Fibroblast of skin of left biceps (primary cell): ENCODE results near the gene KCNG2.

Experiments
- DNase-seq, 2 experiments: peaks; one replicate each; pipeline ENCODE4 v3.0.0-alpha.2; 2013; ENCODE audit warnings: low read depth in 2 of 2

Gene KCNG2

DNA sequence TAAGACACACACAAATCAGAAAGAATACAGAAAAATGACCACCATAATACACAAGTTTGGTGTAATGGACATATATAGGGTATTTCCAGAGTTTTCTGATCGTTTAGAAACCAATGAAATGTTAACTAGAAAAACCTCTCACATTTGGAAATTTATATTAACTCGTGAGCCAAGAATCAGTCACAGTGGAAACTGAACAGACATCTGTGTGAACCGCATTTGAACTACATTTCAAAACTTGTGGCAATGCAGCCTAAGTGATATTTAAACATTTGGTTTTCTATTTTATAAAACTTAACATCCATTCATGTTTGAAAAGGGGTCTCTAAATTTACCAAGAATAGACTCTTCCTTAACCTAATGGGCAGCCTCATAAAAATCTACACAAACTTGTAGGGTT lies 29.0 kb upstream of the KCNG2 start:
- DNase-seq = no peak

DNA sequence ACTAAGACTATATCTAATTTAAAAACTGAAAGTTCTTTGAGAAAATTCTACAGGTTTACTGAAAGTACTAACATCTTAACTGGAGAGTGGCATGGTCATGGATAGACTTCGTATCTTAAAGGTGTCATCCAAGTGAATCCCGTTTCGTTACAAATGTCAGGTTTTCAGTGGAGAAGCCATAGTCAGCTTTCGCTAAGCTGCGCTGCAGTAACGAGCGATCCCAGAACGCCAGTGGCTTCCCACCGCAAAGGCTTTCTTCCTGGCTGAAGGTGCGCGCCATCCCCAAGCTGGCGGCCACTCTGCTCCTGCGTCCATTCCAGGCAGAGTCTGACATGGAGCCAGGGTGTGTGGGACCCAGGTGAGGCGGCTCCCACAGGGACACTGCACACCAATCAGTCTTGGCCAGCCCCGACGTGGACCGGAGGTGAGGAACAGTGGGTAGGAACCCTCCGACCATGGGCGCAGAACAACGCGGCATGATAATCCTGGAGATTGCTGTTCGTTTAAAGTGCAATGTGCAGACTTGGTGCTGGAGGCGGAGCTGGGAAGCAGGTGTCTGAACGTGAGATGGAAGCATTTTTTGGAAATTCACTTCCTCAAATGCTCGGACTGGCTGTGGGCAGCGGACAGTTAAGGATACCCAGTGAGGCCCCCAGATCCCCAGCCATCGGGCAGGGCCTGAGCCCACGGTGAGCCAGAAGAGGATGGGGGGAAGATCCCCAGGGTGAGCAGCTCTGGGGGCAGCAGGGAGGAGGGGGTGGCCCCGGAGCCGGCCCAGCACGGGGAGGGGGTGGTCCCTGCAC lies 27.8 kb upstream of the KCNG2 start:
- DNase-seq = no peak

DNA sequence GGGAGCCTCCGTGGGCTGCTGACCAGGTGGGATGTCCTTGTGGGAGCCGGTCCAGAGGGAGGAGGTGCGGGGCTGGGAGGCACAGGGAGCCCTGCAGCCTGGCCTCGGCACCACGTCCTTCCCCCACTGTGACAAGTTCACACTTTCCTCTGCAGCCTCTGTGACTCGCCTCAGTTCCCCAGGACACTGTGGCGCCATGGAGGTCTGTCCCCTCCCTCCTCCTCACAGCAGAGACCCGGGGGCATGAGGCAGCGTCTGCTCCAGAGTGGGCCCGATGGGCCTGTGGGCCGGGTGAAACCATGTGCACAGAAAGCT lies 27.3 kb upstream of the KCNG2 start:
- no peak for DNase-seq

DNA sequence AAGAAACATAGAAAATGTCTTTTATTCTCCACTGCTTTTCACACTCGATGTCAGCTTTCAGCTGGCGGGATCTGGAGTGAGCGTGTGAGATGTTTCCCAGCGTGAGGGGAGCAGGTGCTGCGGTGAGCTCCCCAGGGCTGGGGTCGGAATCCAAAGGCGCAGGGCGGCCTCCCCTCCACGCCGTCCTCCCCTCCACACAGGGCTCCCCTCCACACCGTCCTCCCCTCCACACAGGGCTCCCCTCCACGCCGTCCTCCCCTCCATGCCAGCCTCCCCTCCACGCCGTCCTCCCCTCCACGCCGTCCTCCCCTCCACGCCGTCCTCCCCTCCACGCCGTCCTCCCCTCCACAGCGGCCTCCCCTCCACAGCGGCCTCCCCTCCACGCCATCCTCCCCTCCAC lies 26.9 kb upstream of the KCNG2 start:
- no peak for DNase-seq

DNA sequence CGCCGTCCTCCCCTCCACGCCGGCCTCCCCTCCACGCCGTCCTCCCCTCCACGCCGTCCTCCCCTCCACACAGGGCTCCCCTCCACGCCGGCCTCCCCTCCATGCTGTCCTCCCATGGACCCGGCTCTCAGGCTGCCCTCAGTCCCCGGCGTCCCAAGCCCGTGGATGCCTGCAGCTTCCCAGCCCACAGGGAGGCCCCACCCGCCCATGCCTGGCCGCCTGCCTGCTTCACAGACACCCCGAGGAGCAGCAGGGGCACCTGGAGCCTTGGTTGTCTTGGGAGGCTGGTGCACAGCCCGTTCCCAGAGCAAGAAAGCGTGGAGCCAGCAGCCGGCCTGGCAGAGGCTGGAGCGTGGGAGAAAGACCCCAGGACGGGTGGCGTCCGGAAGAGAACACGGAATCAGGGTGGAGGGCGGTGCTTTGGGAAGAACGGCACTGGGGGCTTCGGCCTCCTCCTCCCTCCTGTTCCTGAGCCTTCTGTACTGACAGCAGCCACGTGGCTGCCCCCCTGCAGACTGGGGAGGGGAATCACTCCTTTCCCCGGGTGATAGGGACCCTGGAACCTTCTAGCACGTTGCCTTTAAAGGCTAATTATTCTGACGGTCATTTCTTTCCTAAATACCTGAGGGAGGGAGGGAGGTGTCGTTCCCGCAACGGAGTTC lies 26.2 kb upstream of the KCNG2 start:
- DNase-seq = no peak

DNA sequence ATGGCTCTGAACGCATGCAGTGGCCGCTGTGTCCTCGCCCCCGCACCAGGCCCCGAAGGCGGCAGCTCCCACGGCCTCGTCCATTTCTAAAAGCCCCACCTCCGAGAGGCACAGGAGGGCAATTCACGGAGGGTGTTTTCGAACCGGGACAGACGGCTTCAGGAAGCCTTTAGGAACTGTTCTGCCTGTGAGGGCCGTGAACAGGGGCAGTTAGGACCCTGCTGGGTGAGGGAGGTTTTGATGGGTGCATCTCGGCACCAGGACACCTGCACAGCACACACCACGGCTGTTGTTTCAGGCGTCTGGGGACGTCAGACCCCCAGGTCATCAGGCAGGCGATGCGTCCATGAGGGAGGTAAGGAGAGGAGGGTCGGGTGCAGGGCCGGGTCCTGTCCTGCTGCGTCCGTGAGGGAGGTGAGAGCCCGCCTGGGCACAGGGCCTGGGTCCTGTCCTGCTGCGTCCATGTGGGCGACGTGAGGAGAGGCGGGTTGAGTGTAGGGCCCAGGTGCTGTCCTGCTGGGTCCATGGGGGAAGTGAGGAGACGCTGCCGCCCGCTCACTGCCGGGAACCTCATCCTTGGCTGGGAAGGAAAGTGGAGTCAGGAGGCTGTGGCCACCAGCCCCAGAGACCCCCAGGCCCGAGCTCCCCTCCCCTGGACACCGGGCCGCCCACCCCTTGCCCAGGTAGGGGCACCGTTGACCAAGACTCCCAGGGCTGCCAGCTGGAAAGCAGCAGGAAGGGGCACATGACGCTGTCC lies 25.5 kb upstream of the KCNG2 start:
- no peak for DNase-seq

DNA sequence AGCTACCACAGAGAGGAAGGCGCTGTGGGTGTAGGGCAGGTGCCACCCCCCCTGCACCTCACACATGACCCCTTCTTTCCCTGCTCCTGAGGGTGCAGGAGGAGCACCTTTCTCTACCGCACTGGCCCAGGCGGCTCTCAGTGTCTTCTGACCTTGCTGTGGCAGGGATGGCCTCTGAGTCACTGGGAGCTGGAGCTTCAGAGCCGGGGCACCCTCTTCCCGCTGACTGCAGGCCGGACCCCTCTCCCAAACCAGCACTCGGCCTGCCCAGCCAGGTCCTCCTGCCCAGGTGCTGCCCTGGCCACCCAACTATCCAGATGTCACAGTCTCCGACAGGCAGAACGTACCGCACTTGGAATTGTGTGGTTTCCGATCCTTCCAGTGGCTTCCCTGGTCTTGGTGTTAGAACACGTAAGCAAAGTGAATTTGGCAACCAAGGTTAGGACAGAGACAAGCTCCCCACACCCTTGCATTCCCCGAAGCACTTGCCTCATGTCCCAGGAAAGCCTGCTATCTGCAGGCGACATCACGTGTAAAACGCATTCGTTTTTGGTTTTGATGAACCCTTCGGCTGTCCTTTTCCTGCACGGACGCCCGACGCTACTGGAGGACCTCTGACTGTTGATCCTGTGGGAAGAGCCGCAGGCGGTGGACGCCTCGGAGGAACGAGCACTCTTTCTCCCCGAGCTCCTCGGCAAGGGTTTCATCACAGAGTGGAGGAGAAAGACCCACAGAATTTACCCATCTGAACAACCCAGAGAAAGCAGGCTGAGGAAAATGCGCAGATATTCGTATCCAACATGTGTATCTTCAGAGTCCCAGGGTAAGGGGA lies 24.7 kb upstream of the KCNG2 start:
- DNase-seq = no peak

DNA sequence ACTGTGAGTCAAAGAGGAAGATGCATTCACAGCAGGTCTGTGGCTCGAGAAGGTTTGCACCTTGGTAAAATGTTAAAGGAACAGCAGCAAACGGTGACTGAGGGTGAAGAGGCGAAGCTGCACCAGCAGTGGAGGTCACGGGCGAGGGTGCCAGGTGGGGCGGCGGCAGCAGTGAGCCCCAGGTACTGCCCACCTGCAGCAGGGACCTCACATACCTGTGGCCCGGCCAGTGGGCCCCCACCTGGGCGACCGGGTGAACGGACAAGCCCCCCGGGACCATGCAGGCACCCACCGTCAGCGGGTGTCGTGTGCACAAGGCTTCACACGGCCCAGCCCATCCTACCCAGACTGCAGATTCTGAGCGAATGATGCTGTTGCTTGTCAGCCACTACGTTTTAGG lies 23.6 kb upstream of the KCNG2 start:
- no peak for DNase-seq

DNA sequence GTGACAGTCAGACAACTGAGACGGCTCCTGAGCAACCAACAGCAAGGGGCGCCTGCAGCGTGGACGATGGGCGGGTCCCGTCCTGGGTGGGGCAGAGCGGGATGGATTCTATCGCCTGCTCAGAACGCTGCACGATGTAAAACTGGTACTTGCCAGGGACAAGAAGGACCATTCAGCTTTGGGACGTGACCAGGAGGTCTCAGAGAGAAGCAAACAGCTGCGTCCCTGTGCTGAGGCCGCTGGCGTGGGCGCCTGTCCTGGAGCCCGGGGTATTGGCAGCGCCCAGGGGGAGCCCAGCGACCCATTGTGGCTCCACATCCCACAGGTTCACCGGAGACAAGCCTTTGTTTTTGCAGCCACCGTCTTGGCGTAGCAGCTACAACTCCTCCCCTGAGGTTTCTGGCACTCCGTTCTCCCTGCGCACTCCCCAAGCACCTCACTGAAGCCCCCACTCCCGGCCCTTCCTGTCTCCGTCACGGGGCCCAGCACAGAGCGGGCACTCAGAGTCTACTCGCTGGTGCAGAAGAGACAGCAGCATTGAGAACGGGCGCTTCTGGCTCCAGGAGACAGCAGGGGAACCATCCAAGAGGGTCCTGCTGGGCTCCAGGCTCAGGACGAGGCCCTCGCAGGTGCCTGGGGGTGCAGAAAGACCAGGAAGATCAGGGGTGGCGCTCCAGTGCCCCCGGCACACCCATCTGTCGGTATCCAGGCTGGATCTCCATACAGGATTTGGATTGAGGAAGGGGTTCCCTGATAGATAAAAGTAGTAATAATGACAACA lies 22.1 kb upstream of the KCNG2 start:
- DNase-seq = no peak

DNA sequence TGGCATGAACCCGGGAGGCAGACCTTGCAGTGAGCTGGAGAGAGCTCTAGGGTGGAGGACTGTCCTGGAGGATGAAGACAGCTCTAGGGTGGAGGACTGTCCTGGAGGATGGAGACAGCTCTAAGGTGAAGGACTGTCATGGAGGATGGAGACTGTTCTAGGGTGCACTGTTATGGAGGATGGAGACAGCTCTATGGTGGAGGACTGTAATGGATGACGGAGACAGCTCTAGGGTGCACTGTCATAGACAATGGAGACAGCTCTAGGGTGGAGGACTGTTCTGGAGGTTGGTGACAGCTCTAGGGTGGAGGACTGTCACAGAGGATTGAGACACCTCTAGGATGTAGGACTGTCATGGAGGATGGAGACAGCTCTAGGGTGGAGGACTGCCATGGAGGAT lies 21.1 kb upstream of the KCNG2 start:
- DNase-seq = no peak

DNA sequence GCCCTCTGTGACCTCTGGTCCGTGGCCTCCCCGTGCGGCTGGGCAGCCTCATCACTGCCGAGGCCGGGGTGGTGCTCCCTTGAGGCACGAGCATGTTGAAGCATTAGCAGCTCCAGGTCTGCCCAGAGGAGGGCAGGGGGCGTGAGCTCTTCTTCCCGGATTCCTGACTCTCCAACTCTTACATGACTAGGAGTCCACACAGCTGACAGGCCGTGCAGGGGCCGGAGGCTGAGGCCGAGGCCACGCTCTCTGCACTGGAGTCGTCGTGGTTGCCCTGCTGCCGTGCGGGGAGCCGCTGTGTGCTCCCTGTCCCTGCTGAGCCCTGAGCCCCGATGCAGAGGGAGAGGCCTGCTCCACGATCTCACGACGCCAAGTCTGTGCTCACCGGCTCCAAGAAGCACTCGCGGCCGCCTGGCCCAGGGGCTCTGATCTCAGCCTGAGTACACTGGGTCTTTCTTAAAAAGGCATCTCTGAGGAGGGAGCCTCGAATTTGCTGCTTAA lies 19.4 kb upstream of the KCNG2 start:
- DNase-seq = no peak

DNA sequence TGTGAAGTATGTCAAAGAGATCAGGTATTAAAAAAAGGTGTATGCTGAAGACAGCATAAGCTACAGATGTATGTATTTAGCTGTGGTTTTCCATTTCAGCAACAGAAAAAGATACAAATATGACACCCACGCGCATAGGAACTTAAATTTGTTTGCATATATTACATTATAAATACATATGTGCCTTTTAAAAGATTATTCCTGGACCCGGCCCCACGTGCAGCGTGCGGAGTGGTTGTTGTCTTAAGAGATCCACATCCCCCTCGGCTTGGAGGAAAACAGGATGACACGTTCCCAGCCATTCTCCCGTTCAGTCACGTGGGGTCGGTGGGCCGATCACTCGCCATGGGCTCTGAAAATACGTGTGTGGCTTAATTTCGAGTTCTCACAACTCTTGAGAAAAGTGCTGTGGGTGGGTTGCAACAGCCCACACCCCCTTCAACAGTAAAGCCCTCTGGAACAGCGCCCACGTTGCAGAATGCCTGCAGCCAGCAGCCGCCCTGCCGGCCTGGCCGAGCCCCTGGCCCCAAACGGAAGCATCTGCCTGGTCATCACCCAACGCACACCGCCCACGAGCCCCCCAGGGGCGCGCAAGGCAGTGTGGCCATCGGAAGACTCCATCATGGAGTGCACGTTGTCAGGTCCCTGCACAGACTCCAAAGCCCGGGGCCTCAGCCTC lies 18.6 kb upstream of the KCNG2 start:
- no peak for DNase-seq

DNA sequence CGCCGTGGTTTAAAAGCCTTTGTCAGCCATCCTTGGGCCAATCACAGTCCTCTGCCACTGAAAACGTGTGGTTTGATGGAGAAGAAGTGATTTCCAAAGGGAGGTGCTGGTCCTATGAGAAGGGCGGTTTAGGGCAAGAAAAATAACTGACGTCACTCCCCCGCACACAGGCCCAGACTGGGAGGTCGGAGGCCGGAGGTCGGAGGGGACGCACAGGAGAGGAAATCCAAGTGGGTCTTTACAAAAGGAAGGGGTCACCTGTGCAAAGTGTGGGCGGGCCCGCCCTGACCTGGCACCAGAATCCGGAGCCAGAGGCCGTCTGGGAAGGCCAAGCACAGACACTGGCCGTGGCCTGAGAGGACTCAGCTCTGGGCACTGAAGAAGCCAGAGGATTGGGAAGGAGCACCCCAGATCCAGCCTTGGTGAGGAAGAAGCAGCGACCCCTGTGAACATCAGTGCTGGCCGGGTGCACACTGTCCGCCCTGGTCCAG lies 18.0 kb upstream of the KCNG2 start:
- DNase-seq = no peak

DNA sequence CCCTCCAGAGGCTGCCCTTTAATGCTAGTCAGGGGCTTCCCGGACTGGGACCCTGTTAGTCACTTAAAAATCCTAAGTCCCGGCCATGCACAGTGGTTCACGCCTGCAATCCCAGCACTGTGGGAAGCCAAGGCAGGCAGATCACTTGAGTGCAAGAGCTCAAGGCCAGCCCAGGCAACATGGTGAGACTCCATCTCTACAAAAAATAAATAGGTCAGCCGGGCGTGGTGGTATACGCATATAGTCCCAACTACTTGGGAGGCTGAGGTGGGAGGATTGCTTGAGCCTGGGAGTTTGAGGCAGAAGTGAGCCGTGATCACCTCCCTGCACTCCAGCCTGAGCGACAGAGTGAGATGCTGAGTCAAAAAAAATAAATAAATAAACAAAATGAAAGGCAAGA lies 17.2 kb upstream of the KCNG2 start:
- DNase-seq = no peak

DNA sequence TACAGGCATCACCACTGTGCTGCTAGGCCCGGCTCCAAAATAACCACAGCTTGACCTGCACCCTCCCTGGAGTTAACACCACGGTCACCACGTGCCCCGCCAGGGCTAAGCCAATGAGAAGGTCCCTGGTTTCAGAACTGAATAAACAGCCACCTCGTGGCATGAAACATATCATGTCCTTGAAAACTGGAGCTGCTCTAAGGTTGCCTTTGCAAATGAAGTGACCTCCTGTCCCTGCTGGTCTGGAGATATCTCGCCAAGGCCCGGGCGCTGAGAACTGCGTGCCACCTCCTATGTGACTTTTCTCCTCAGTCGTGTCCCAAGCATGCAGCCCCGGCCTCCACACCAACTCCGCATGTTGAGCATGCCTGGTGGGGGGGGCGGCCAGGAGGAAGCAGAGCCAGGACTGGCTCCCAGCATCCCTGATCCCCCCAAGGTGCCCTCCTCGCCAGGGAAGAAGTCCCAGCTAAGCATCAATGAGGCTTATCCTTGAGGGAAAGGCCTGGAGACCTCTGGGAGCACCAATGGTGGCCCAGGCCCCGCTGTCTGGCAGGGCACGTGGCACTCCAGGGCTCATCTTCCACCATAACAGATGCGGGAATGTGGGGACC lies 16.3 kb upstream of the KCNG2 start:
- DNase-seq = no peak

DNA sequence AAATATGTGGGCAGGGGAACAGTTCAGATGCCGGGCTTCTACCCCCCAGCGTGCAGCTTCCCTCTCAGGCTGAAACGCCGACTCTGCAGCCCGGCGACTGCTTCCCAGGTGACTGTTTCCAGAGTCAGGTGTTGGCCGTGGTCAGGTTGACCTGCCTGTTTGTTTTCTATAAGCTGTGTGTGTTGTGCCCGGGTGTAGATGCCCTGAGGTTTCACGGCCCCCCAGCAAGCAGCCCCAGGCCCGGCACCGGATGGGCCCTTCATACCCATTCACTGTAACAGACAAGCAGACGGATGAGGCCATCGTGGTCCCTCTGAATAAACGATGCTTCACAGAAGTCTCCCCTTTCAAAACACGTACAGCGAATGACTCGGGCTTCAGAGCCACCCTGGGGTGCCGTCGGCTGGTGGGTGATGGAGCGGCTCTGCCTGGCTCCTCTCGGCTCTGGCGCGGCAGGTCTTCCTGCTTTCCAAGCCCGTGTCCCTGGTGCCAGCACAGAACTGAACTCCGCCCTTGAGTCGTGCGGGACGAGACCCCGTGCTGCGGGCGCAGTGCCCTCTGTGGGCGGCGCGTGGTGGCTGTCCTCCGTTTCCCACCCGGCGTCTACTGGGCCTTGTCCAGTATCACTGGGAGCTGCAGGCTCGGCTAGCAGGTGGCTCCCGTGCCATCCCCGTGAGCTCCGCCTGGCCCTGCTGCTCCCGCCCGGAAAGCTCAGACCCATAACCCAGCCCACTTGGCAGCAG lies 15.0 kb upstream of the KCNG2 start:
- DNase-seq = no peak

DNA sequence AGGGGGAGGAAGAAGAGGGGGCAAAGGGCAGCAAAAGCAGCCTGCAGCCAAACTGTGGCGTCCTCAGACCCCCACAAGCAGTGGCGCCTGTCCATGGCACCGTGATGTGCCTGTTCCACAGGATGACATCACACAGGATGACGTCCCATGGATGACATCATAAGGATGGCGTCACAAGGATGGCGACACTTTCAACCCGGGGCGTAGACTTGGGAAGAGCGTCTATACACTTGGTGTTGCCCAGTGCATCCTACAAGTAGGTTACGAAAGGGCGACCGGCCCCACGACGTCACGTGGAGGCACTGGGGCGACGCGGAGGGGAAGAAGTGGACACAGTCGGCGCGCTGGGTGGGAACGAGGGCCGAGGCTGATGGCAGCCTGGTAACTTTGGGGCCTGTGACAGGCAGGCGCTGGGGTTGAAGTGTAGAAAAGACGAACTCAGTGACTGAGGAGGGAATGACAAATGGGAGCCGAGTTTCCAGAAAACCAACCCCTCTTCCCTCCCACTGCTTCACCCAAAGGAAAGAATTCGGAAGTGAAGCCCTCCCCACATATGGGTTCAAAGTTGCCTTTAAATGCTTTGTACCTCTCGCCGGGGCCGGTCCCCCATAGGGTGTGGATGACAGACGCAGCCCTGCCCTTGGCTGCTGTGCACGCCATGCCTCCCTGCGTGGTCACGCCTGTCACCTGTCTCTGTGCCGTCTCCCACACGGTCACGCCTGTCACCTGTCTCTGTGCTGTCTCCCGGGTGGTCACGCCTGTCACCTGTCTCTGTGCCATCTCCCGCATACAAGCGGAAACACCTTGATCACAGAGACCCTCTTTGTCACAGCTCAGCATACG lies 13.4 kb upstream of the KCNG2 start:
- DNase-seq = no peak
